K562 (cell line): ENCODE results near the gene LRFN4. TPM values are rescaled to one million over a fixed set of nuclear protein-coding genes. Genes with fewer than 3 reads are reported as not detected.

Experiments used
- ATAC-seq: fragments of 200-7000 bp; cut with Tn5 transposase; 3 replicates; pipeline ENCODE4 v1.9.1; 2020; ENCODE audit warnings: moderate library complexity
- BruUV-seq: library from RNA; stranded (reverse); fragments of 400-500 nt; replicated peaks from 2 replicates; lab custom pipeline; 2021; lab: Mats Ljungman, UMichigan
- CTCF ChIA-PET: fragments of 300-600 bp; formaldehyde crosslinking; extraction: SDS; loops from one replicate; lab custom pipeline; 2021; ENCODE audit warnings: low intra/inter-chr PET ratio; lab: Yijun Ruan, JAX
- POLR2A ChIA-PET: fragments of 300-600, 350-650 bp; sonication (Branson Sonifier 250); formaldehyde crosslinking; extraction: SDS; loops from one replicate; lab custom pipeline; 2021; ENCODE audit warnings: antibody characterized with exemption, inconsistent platforms; lab: Yijun Ruan, JAX
- DNase-seq, 4 experiments: peaks; one replicate each; pipeline versions ENCODE4 v3.0.0 to v3.0.0-alpha.2; 2011 to 2018; ENCODE audit warnings: low spot score in 3 of 4, mixed read lengths in 3 of 4; ENCODE audit errors: extremely low read depth in 1 of 4
- FAIRE-seq: peaks from 2 replicates; lab custom pipeline; 2011; peaks lifted over from hg19 to GRCh38; lab: Jason Lieb, UNC
- H2AFZ ChIP-seq: 2 replicates; pipeline ENCODE4 v1.6.0; 2011; ENCODE audit warnings: low read depth, low read length, control low read depth, inconsistent platforms
- H3K27ac ChIP-seq: fragments of 200-600 bp; 3 replicates; pipeline ENCODE4 v1.8.0; 2011; ENCODE audit warnings: low read depth, mild to moderate bottlenecking, control low read depth, inconsistent platforms, low read length, moderate library complexity, mixed read lengths; ENCODE audit errors: extremely low read depth
- H3K27me3 ChIP-seq, 2 experiments: fragments of 300-600 bp in 1 of 2; 2 replicates in 1 of 2; 3 replicates in 1 of 2; pipeline versions ENCODE4 v1.6.0 to v1.8.0; 2011; ENCODE audit warnings: inconsistent platforms in 2 of 2, low read length in 2 of 2, mild to moderate bottlenecking in 1 of 2, mixed read lengths in 1 of 2, moderate library complexity in 1 of 2; ENCODE audit not compliant: control insufficient read depth in 2 of 2, insufficient read depth in 2 of 2
- H3K36me3 ChIP-seq: fragments of 300-600 bp; 3 replicates; pipeline ENCODE4 v1.8.0; 2011; ENCODE audit warnings: mild to moderate bottlenecking, low read length, inconsistent platforms; ENCODE audit not compliant: control insufficient read depth, insufficient read depth
- H3K4me1 ChIP-seq, 2 experiments: fragments of 200-600 bp in 1 of 2; replicated peaks in 1 of 2; 2 replicates in 1 of 2; 3 replicates in 1 of 2; pipeline versions ENCODE4 v1.5.1 to v1.8.0; 2011; ENCODE audit warnings: inconsistent platforms in 2 of 2, low read length in 2 of 2, mild to moderate bottlenecking in 1 of 2, mixed read lengths in 1 of 2, moderate library complexity in 1 of 2; ENCODE audit not compliant: control insufficient read depth in 2 of 2, insufficient read depth in 2 of 2
- H3K4me2 ChIP-seq: 2 replicates; pipeline ENCODE4 v1.6.1; 2011; ENCODE audit warnings: low read length, control low read depth, inconsistent platforms, mixed read lengths; ENCODE audit not compliant: insufficient read depth
- H3K4me3 ChIP-seq: fragments of 200-600 bp; sonication (generic), shearing (Covaris generic); 2 replicates; pipeline ENCODE4 v1.5.1; 2016; ENCODE audit warnings: control low read depth, inconsistent platforms
- H3K79me2 ChIP-seq: fragments of 200-600 bp; 3 replicates; pipeline ENCODE4 v1.8.0; 2011; ENCODE audit warnings: low read length, inconsistent platforms; ENCODE audit not compliant: control insufficient read depth, insufficient read depth
- H3K9ac ChIP-seq, 2 experiments: 2 replicates each; pipeline versions ENCODE4 v1.6.0 to v1.6.1; 2011; ENCODE audit warnings: low read depth in 2 of 2, low read length in 2 of 2, control low read depth in 1 of 2, inconsistent platforms in 1 of 2, mild to moderate bottlenecking in 1 of 2, mixed read lengths in 1 of 2; ENCODE audit not compliant: insufficient read depth in 1 of 2
- H3K9me1 ChIP-seq: one replicate; pipeline ENCODE4 v1.6.0; 2011; ENCODE audit warnings: inconsistent platforms, mild to moderate bottlenecking, low read length, moderate library complexity; ENCODE audit not compliant: control insufficient read depth, insufficient read depth
- H3K9me3 ChIP-seq: replicated peaks from 2 replicates; pipeline ENCODE4 v1.5.1; 2011; ENCODE audit warnings: low read depth, low read length, inconsistent platforms; ENCODE audit not compliant: control insufficient read depth, insufficient read depth
- H4K20me1 ChIP-seq: replicated peaks from 2 replicates; pipeline ENCODE4 v1.6.1; 2011; ENCODE audit warnings: low read length, inconsistent platforms, mixed read lengths; ENCODE audit not compliant: control insufficient read depth, insufficient read depth
- CBFA2T2 ChIP-seq: fragments of 450-650 bp; conservative IDR thresholded peaks from 2 replicates; pipeline ENCODE4 v1.6.1; 2017; ENCODE audit warnings: mild to moderate bottlenecking
- E4F1 ChIP-seq: fragments of 250-450 bp; sonication (Bioruptor Pico); IDR thresholded peaks from 2 replicates; pipeline ENCODE4 v1.5.0; 2021; ENCODE audit warnings: mild to moderate bottlenecking, borderline replicate concordance
- FOXK2 ChIP-seq, 2 experiments: fragments of 450-650 bp; IDR thresholded peaks in 1 of 2; conservative IDR thresholded peaks in 1 of 2; 2 replicates each; pipeline ENCODE4 v1.6.1; 2016; ENCODE audit warnings: low read depth in 2 of 2, mild to moderate bottlenecking in 1 of 2
- FOXP1 ChIP-seq: sonication (generic); formaldehyde crosslinking; IDR thresholded peaks from 2 replicates; pipeline ENCODE4 v1.8.0; 2022; ENCODE audit warnings: mild to moderate bottlenecking, missing genetic modification reagents
- HDAC2 ChIP-seq: fragments of 450-650 bp; IDR thresholded peaks from 2 replicates; pipeline ENCODE4 v1.6.1; 2016; ENCODE audit warnings: mild to moderate bottlenecking
- IFI16 ChIP-seq: fragments of 250-450 bp; sonication (Bioruptor Pico); IDR thresholded peaks from 2 replicates; pipeline ENCODE4 v2.1.2; 2022; ENCODE audit warnings: mild to moderate bottlenecking, inconsistent platforms
- KLF16 ChIP-seq: IDR thresholded peaks from 2 replicates; pipeline ENCODE4 v1.6.1; 2016; ENCODE audit warnings: antibody characterized with exemption
- NR2F6 ChIP-seq: fragments of 450-650 bp; formaldehyde crosslinking; IDR thresholded peaks from 2 replicates; pipeline ENCODE4 v1.4.0; 2020; ENCODE audit warnings: mild to moderate bottlenecking
- SIX5 ChIP-seq, 2 experiments: IDR thresholded peaks; 2 replicates each; pipeline ENCODE4 v1.6.1; 2011; ENCODE audit warnings: low read length in 2 of 2, borderline replicate concordance in 1 of 2, low read depth in 1 of 2, mild to moderate bottlenecking in 1 of 2, moderate library complexity in 1 of 2; ENCODE audit not compliant: insufficient read depth in 1 of 2
- SMARCC2 ChIP-seq: fragments of 450-650 bp; IDR thresholded peaks from 2 replicates; pipeline ENCODE4 v1.6.1; 2017; ENCODE audit warnings: antibody characterized with exemption, moderate library complexity, mild to moderate bottlenecking, low read depth
- XRCC5 ChIP-seq: fragments of 200-400 bp; formaldehyde crosslinking; IDR thresholded peaks from 2 replicates; pipeline ENCODE4 v1.6.1; 2017; ENCODE audit warnings: low read depth, mild to moderate bottlenecking, low read length
- ZBTB1 ChIP-seq: sonication (generic); formaldehyde crosslinking; IDR thresholded peaks from 2 replicates; pipeline ENCODE4 v1.8.1; 2023; ENCODE audit warnings: missing genetic modification reagents, low read depth, mild to moderate bottlenecking, borderline replicate concordance
- ZBTB12 ChIP-seq: fragments of 250-450 bp; sonication (Bioruptor Pico); IDR thresholded peaks from 2 replicates; pipeline ENCODE4 v1.4.0; 2020
- ZC3H4 ChIP-seq: sonication (generic); formaldehyde crosslinking; IDR thresholded peaks from 2 replicates; pipeline ENCODE4 v1.9.0; 2021; ENCODE audit warnings: missing genetic modification reagents, borderline replicate concordance
- ZFP36 ChIP-seq: fragments of 150-350 bp; IDR thresholded peaks from 2 replicates; pipeline ENCODE4 v1.6.1; 2018; ENCODE audit warnings: low read length, low read depth; ENCODE audit not compliant: partially characterized antibody
- ZNF79 ChIP-seq: fragments of 250-450 bp; sonication (Bioruptor Pico); IDR thresholded peaks from 2 replicates; pipeline ENCODE4 v1.4.0; 2020; ENCODE audit warnings: low read depth, mild to moderate bottlenecking, moderate library complexity
- WGBS: fragments of 100-300 bp; shearing (Covaris generic); methylation state at CpG from one replicate; pipeline ENCODE4 v1.1.6; 2016; ENCODE audit warnings: low coverage, mixed read lengths; ENCODE audit not compliant: insufficient coverage; ENCODE audit errors: missing lambda C conversion rate; 5-methylcytosine and 5-hydroxymethylcytosine counted together
- in situ Hi-C: fragments of 300-500 bp; cut with MboI; formaldehyde crosslinking; loops from 4 replicates; pipeline ENCODE4 v1.15.0; 2018; ENCODE audit warnings: inconsistent platforms, mixed read lengths
- intact Hi-C: fragments of 100-400 bp; cut with micrococcal nuclease; formaldehyde crosslinking; loops from 2 replicates; pipeline ENCODE4 v1.14.2; 2022
- polyA plus RNA-seq, 8 experiments: library from polyadenylated mRNA; depleted of rRNA in 4 of 8; stranded (reverse) in 5 of 8; unstranded in 3 of 8; fragments of >200 nt; fragmentation: Nextera tagmentation in 2 of 8; fragmentation: Illumina TruSeq in 1 of 8; extraction: Ambion mirVana in 2 of 8; extraction: Trizol in 1 of 8; gene quantifications; 2 replicates each; pipeline versions ENCODE4 v1.2.1 to v1.2.3, GENCODE V29; 2011 to 2014; ENCODE audit warnings: inconsistent platforms in 1 of 8, missing spikeins in 1 of 8
- total RNA-seq, 7 experiments: library from RNA; depleted of rRNA in 6 of 7; stranded (reverse); fragments of >200 nt in 6 of 7; fragmentation: Illumina TruSeq in 2 of 7; extraction: Trizol in 2 of 7; gene quantifications; 2 replicates each; pipeline versions ENCODE4 v1.2.1 to v1.2.3, GENCODE V29; 2011 to 2021; ENCODE audit warnings: low replicate concordance in 1 of 7
- TF ChIP-seq, protein P1 (sequence below): sonication (generic); formaldehyde crosslinking; IDR thresholded peaks from 2 replicates; pipeline ENCODE4 v1.8.0; 2022; ENCODE audit warnings: missing genetic modification reagents, mild to moderate bottlenecking, borderline replicate concordance

LRFN4 gene
- total and polyA plus RNA-seq, 9 of the 15 experiments (the other 6 are each of a cell fraction or from before 2014, with no cell fraction given): 0.10 to 60.1 (median 6.7) TPM

GRCh38 chr11:66834943-66835342 is 21.9 kb upstream of the LRFN4 start:
- H4K20me1 ChIP-seq: no peaks in the 10 kb centered on the region
- DNase-seq (peak; percentile 36 to 78 (median 68)), FAIRE-seq (no peak), ATAC-seq (peak; percentile 37)
- H3K9ac ChIP-seq: no peak overlapping the region
- CTCF ChIA-PET: interaction anchor here (0.5 to 3.7 kb wide), 8 partner anchors 48 to 427 kb away, joined by 3 to 73 read pairs (median 3); partner anchors contain the start of gene RBM4B
- H3K27me3 ChIP-seq: no peaks in the 10 kb centered on the region
- 0 out of 2 replicates have a peak overlapping the region, but pooled peaks have one; percentile 9 for H3K4me2 ChIP-seq
- no peaks in the 10 kb centered on the region for H3K9me3 ChIP-seq
- H2AFZ ChIP-seq: no peak overlapping the region
- no peaks in the 10 kb centered on the region for H3K79me2 ChIP-seq
- peaks cover 10% of the 10 kb centered on the region; the same call in 1 of the 3 replicates for H3K36me3 ChIP-seq
- BruUV-seq: no TSS peak
- 6% methylated on average over 5 of the region's 5 CpGs for WGBS
- H3K9me1 ChIP-seq: no peaks in the 10 kb centered on the region
- peaks cover 20 to 32% of the 10 kb centered on the region in 2 experiments for H3K4me1 ChIP-seq
- H3K4me3 ChIP-seq: no peak overlapping the region
- POLR2A ChIA-PET: interaction anchor here (0.5 to 1.4 kb wide), 6 partner anchors 67 to 1328 kb away, joined by 3 to 7 read pairs (median 4); no protein-coding TSS in a partner anchor
- in situ Hi-C loops (loop anchor here (5.0 kb wide), 3 partner anchors 143 to 428 kb away; partner anchors contain the start of gene CTSF), intact Hi-C loops (loop anchor here (1.0 to 5.0 kb wide), 5 partner anchors 48 to 427 kb away; partner anchors contain the start of gene RBM4B)
- peak overlapping the region; percentile 51 for H3K27ac ChIP-seq
- TF ChIP-seq SMARCC2 (0 out of 2 replicates have a peak, but pooled peaks have one; percentile 23), FOXK2 (conservative IDR thresholded peaks at IDR 0.05 in 1 of 2, IDR thresholded peaks at IDR 0.05 in 1 of 2; ENCODE audit: low read depth in 2 of 2) (no peak), HDAC2 (peak; percentile 55; the same call in 1 of the 2 replicates), E4F1 (CRISPR knock-in tag) (no peak), NR2F6 (CRISPR knock-in tag) (no peak), XRCC5 (no peak), FOXP1 (no peak), IFI16 (CRISPR knock-in tag) (no peak), ZFP36 (no peak), ZBTB1 (CRISPR knock-in tag) (no peak), CBFA2T2 (peak; percentile 74), SIX5 (IDR thresholded peaks at IDR 0.05; ENCODE audit: borderline replicate concordance in 1 of 2, insufficient read depth in 1 of 2, low read depth in 1 of 2, low read length in 2 of 2) (no peak), ZBTB12 (CRISPR knock-in tag) (no peak), KLF16 (peak; percentile 61), ZC3H4 (CRISPR knock-in tag) (no peak), ZNF79 (no peak)
- TF ChIP-seq, protein P1, sequence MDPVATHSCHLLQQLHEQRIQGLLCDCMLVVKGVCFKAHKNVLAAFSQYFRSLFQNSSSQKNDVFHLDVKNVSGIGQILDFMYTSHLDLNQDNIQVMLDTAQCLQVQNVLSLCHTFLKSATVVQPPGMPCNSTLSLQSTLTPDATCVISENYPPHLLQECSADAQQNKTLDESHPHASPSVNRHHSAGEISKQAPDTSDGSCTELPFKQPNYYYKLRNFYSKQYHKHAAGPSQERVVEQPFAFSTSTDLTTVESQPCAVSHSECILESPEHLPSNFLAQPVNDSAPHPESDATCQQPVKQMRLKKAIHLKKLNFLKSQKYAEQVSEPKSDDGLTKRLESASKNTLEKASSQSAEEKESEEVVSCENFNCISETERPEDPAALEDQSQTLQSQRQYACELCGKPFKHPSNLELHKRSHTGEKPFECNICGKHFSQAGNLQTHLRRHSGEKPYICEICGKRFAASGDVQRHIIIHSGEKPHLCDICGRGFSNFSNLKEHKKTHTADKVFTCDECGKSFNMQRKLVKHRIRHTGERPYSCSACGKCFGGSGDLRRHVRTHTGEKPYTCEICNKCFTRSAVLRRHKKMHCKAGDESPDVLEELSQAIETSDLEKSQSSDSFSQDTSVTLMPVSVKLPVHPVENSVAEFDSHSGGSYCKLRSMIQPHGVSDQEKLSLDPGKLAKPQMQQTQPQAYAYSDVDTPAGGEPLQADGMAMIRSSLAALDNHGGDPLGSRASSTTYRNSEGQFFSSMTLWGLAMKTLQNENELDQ (CRISPR knock-in tag): no peak
